Embryonic facial prominence (tissue), 1 donor: Measurements from ENCODE around the gene FOXA3.

Experiments
- DNase-seq: peaks from one replicate; pipeline ENCODE4 v3.0.0-alpha.2; 2016; ENCODE audit errors: extremely low spot score

The FOXA3 gene

DNA sequence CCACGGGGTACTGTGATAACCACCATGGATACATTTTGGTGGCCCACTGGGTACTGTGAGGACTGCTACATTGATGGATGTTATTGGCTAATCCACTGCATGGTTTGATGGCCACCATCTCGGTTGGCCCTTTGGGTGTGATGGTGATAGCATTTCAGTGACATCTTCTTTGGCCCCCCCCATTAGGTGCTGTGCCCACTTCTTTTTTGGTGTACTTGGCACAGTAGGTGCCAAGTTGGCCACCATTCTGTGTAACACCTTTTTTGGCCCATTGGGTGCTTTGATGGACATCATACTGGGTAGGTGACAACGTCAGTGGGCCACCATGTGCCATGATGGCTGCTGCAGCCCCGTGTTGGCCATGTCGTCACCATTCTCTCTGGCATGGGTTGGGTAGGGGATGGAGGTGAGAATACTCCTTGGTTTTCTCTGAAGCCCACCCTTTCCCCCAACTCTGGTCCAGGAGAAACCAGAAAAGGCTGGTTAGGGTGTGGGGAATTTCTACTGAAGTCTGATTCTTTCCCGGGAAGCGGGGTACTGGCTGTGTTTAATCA lies 9.2 kb downstream of the FOXA3 start:
- DNase-seq, result no peak

DNA sequence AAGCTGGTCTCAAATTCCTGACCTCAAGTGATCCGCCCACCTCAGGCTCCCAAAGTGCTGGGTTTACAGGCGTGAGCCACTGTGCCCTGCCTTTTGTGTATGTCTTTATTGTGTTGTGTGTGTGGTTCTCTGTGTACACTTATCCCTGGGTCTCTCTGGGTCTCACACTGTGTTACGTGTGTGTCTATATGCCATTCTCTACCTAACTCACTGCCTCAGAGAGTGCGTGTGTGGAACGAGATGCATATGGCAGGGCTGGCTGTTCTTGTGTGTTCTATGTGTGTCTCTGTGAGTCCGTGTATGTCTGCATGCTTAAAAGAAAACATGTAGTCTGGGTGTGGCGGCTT lies 10.5 kb downstream of the FOXA3 start:
- DNase-seq, result no peak

DNA sequence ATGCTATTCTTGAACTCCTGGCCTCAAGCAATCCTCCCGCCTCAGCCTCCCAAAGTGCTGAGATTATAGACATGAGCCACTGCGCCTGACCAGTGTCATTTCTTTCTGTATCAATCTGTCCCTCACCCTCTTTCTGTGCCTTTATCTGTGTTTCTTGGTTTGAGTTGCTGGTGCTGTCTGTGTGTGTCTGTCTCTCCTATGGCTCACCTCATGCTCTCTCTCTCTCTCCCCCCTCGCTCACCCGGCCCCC lies 12.0 kb downstream of the FOXA3 start:
- DNase-seq, result no peak

DNA sequence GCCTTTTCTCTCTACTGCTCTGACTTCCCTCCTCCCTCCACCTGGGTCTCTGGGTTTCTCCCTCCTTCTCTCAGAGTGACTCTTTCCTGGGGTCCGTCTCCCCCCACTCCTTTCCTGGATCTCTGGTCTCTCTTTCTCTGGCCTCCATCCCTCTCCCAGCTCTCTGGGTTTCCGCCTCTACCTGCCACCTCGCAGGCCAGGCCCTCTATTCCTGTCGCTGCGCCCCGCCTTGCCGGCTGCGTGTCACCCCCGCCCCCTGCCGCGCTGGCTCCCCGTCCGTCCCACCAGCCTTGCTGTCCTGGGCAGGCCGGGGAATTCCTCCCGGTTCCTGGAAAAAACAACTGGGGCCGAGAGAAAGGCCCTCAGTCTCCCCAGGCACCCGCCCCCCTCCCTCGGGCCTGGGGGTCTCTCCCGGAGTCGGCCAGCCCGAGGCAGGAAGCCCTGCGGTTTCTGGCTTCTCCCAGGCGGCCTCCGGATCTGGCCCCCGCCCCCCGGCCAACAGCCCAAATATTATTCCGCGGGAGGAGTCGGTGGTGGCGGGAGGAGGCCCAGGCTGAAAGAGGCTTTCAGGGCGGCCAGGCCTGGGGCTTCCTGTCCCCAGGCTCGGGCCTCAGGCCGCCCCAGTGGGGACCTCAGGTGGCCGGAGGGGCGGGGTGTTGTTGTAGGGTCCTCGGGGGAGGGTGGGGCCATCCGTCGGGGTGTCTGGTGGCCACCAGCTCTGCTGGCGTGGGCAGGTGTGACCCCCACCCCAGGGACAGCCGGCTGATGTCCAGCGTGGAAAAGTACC lies 12.5 kb downstream of the FOXA3 start:
- no peak for DNase-seq

DNA sequence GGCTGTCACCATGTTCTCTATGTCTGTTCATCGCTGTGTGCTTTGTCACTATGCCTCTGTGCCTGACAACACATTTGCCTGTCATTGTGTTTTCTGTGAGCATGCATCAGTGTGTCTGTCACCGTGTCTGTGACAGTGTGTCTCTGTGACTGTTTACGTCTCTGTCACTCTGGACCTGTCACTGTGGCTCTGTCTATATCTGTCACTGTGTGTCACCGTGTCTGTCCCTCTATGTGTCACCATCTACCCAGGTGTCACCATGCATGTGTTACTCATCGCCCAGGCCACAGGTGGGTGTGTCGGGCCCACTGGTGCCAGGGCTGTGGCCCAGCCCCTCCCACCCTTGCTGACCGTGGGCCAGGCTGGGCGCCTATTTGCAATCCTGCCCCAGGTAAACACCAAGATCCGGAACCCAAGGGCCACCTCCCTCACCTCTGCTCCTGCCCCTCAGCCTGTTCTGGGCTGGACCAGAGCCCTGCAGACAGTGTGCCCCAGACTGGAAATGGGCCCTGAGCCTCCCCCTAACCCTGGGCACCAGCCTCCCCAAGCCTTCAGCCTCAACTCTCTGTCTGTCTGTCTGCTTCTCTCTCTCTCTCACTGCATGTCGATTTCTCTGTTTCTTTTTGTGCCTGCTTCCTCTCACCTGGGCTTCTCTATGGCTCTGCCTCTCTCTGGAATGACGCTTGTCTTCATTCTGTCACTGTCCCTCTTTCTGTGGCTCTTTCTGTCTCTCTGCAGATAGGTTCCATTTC lies 14.1 kb downstream of the FOXA3 start:
- DNase-seq, result no peak

DNA sequence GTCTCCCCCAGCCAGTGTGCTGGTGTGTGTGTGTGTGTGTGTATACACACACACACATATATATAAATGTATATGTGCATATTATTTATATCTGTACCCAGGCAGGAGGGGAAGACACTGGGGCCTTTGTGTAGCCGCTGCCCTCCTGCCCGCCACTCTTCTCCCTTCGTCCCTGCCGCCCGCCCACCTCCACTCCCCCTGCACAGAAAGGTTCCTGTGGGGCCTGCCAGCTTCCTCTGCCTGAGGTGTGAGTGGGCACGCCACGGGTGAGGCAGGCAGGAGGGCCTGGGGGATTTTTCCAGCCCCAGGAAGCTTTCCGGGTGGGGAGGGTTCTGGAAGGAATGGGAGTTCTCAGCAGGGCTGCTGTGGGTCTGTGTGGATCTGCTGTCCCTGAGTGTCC lies 14.9 kb downstream of the FOXA3 start:
- DNase-seq, result no peak

DNA sequence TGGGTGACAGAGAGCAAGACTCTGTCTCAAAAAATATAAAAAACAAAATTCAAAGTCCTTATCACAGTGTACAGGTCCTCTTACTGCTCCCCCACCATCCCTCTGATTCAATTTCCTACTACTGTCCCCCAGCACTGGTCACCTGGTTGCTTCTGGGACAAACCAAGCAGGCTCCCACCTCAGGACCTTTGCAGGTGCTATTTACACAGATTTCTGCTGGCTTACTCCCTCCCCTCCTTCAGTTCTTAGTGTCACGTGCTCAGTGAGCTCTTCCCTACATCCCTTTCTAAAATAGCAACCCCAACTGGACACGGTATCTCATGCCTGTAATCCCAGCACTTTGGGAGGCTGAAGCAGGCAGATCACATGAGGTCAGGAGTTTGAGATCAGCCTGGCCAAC lies 15.8 kb downstream of the FOXA3 start:
- no peak for DNase-seq

DNA sequence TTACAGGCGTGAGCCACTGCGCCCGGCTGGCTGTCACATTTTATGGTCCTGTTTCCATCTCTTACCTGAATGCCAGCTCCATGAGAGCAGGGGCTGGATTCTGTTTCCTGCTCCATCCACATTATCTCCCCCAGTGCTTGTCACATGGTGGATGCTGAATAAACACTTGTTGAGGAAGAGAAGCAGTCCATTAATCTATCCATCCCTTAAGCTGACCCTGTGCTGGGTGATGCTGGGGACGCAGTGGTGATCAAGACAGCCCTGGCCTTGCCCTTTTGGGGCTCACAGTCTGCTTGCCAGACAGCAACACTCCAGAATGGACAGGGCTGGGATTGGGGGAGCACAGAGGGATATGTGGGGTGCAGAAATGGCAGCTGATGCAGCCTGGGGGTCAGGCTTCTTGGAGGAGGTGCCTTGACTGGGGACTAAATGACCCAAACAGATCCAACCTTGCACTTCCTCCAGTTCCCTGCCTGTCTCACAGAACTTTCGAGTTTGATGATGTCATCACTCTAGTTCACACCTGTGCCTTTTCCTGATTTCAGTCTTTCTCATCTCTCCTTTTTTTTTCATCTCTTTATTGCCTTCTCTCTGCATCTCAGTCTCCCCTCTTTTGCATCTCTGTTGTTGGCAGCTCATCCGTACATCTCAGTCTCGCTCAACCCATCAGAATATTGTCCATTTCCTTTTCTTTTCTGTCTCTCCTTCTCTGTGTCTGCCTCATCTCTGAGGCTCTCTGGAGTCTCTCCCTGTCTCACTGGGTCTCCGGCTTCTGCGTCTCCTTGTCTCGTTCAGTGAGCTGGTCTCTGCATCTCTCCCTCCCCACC lies 17.2 kb downstream of the FOXA3 start:
- no peak for DNase-seq

DNA sequence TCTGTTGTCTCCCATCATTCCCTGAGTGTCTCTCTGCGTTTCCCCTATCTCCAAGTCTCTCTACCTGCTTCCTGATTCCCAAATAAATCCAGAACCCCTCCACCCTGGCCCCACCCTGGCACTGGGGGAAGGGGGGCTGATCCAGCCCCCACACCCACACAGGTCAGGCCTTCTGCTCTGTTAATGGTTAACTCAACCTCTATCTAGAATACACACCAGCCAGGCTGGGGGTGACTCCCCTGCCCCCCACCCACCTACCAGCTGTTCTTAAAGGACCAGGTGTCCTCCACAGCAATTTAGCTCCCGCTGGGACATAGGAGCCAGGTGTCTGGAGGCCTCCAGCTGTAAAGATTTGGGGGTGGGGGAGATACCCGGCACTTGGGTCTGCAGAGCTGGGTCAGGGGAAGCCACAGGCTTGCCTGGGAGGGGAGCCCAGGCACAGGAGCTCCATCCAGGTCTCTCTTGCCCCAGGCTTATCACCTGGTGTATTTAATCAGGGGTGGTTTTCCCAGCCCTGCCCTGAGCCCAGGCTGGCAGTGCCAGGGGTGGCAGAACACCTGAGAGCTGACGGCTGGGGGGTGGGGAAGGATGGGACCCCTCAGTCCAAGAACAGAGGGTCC lies 17.9 kb downstream of the FOXA3 start:
- DNase-seq, result no peak

DNA sequence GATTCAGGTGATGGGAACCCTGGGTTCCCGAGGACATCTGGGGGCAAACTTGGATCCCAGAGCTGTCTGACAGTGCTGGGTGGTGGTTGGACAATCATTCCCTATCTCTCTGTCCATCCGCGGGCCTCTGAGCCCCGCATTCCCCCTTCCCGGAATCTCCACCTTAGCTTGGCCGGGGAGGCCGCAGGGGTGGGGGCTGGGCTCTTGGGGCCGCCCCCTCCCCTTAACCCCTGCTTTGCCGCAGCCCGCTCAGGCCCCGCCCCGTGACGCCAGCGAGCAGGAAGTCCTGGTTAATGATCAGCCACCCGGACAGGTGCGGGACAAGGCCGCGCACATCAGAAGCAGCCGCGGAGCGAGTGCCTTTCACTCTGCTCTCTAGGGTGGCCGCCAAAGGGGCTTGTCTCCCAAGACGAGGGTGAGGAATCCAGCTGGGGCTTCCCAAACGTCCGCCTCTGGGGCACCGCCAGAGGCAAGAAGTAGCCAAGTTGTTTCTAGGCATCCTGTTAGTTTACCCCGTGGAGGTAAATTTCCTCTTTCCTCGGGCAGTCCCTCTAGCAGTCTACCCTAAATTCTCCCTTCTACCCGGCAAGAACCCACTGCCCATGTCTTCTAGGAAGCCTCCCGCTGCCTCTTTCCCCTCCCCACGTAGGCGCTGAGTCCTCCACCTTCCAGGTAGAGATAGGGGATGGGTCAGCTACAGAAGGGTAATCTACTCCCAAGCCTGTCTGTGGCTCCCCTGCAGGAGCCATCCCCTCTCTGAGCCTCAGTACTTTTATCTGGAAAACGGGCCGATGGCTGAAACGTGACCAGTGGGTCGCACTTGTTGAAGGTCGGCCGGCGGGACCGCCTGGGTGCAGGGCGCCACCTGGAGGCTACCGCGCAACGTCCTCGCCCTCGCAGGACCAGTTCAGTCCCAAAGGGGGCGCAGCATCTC lies 18.8 kb downstream of the FOXA3 start:
- DNase-seq, result no peak

DNA sequence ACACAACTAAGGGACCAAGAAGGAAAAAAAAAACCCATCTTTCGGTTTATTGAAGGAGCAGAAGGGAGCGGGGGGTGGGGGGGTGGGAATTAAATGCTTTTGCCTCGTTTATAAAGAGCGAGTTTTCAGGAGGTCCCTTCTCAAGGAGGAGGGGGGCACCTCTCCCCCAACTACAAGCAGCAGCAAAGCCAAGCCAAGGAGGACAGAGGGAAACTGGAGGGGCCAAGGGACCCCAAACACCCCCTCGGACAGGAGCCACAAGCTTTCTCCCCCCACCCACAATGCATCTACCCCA lies 19.4 kb downstream of the FOXA3 start:
- DNase-seq, result no peak

DNA sequence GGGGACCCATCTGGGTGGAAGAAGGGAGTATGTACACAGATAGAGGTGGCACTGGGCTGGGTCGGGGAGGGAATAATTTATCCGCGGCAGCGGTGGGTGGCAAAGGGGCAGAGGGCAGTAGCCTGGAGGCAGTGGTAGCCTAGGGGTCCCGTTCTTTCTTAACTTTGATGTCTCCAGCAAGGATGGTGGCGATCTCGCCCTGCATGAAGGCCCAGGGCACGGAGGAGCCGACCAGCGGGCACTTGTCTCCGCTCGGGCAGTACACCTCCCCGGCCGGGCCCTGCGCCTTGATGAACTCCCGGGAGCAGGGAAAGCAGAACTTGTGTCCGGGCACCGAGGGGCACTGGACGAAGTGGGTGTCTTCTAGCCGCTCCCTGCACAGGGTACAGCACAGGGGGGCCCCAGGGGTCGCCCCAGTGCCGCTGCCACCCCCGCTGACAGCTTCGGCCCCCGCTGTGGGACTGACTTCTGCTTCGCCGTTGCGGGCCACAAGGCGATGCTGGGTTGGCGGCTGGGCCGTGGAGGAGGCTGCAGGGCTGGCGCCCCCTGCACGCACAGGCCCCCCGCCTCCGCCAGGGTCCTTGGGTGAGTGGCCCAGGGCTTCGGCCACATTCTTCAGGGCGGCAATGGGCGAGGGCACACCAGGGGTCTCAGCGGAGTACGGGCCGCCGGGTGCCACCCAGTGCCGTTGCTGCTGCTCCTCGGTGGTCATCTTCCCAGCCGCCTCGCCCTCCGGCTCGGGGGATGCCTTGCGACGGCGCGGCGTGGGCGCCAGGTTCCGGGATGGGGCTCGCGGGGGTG lies 20.0 kb downstream of the FOXA3 start:
- DNase-seq, result no peak

DNA sequence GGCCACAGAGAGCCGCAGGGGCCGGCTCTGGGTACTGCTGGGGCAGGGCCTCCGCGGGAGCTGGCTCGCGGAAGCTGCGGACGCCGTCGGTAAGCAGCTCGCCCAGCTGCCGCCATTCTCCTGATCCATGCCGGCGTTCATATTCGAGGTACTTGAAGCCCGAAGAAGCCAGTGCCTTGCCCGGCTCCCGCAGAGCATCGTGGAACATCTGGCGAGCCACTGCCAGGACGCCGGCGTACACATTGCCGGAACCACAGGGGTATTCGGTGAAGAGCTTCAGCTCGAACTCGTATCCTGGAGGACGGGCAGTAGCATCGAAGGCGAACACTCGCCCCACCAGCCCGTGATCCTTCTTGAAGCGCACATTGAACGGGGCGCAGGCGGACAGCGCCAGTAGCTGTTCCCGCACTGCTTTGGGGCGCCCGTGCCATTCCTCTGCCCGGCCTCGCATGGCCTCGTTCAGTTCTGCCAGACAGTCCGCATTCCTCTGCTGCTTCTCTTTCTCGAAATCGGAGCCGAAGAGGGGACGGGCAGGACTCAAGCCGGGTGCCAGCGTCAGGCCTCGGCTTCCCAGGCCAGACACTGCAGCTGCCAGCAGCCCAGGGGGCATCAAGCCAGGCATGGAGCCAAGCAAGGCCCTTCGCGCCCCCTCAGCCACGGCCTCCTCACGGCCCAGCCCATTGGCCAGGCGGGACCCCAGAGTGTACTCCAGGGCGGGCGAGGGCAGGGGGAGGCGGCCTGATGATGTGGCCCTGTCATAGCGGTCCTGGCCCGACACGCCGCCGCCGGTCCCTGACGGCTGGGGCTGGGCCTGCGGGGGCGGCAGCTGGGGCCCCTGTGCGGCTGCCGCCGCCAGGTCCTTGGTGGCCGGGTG lies 20.8 kb downstream of the FOXA3 start:
- no peak for DNase-seq

DNA sequence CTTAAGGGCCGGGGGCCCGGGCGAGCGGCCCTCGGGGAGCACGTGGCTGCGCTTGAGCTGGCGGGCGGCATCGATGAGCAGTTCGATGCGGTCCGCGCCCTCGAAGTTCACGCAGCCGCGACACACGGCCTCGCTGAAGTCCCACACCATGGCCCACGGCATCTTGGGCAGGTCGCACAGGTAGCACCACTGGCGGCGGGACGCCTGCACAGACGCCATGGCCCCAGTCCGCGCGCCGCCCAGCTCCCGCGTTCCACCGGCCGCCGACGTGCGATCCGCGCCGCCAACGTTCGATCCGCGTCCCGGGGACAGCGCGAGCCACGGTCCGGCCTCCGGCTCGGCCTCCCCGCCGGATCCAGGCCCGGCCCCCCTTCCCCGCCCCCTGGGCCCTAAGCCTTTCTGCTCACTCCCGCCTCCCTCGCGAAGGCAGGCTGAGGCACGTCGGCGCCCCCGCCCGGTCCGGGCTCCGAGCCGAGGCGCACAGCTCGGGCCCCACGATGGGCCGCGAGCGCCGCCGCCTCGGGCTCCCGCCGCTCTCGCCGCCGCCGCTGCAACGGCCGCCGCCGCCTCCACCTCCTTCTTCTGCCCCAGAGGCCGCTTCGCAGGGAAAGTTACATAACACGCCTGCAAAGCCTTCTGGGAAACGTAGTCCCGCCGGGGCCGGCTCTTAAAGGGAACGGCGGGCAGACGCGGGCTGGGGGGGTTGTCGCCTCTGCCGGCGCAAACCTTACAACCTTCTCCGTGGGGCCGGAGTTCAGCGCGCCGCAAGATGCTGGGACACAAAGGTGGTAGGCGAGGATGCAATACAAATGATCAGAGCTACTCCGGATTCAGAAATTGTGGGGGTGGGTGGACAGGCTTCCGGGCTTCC lies 21.7 kb downstream of the FOXA3 start, which contains the start of gene IRF2BP1:
TSS of gene IRF2BP1 (minus strand) at position 586 of the 871 bp plus-strand sequence. CDS start at position 219, 367 bp downstream.
- DNase-seq, result peak; percentile 92

DNA sequence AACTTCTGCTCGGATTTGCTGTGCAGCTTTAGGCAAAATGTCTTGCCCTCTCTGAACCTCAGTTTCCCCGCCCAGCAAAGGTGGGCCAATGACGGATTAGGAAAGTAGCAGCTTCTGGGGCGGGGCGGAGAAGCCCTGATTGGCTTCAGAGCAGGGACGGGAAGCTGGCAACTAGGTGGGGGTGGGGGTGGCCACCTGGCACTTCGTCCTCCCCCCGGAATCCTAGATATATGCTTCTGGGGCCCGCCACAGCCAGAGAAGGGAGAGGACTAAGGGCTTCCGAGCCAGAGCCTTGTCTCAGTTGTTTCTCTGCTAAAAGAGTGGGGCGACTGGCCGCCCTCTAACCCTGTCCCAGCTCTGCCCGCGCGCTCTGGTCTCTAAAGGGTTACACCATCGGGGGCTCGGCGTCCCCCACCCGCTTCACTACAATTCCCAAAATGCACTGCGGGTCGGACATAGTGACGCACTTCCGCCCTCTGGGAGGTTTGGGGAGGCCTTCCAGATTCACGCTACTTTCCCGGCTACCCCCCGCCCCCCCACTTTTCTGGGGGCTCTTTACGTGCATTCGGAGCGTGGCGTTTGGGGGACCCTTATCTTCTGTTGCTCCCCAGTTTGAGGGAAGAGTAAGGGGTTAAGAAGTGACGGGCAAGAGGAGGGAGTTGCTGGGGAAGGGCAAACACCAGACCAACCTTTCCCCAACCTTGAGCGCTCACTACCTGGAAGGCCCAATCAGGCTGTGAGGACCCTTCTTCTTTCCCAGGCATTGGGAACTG lies 22.5 kb downstream of the FOXA3 start:
- DNase-seq, result peak; percentile 86

DNA sequence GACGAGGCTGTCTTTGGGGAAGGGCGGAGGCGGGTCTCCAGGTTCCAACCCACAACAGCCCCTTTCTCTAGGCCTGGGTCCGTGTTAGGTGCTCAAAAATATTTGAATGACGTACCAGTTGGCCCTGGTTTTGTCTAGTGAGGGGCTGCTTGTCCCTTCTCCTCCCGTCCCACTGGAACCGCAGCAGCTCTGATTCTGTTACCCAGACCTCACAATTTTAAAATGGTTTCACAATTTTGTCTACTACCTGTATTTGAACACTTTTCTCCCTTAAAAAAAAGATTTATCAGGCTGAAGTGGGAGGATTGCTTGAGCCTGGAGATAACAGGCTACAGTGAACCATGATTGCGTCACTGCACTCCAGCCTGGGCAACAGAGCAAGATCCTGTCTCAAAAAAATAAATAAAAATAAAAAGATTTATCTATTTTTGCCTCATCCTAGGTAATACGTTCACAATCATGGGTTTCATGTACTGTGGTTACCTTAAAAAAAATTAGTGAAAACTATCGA lies 23.1 kb downstream of the FOXA3 start:
- no peak for DNase-seq

DNA sequence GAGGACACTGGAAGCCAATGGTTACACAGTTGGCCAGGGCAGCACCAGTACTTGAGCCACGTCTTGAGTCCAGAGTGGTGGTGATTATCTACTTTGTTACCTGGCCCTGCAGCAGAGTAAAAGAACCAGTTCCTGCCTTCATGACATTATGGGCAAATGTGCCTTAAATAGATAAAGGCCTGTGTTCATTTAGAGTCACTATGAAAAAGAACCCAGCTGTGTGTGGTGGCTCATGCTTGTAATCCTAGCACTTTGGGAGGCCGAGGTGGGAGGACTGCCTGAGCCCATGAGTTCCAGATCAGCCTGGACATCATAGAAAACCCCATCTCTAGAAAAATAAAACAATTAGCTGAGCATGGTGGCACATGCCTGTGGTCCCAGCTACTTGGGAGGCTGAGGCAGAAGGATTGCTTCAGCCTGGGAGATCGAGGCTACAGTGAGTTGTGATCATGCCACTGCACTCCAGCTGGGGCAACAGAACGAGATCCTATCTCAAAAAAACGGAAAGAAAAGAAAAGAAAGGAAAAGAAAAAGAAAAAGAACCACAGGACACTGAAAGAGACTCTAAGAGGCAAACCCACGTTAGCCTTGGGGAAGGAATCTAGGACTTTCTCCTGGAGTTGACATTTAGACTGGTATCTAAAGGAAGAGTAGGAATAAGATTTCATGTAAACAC lies 25.2 kb downstream of the FOXA3 start:
- DNase-seq, result no peak
